ENCODE data around the gene PCDHGA6.
"Not testable (repeated sequence)": the region's sequence is repeated elsewhere in the genome, so short reads cannot be mapped to it uniquely, and the experiment has no call there.

The PCDHGA6 gene

DNA sequence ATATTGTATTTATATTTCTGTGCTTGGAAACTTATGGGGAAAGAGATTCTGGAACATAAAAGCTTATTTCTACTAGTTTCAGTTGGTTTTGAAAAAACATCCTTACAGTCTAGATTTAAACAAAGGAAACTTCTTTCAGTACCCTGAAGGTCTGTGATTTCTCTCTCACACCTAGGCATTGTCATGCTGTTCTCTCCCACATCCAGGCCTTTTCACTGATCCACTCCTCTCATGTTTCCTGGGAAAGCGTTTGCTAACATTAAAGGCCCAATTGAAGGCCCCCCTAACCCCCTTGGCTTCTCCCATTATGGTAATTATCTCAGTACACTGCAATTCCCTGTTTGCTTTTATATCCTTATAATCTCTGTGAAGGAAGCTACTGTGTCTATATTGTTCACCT, 30.9 kb upstream of the PCDHGA6 start:
- no peak for DNase-seq (ENCODE audit: low spot score)
- TF ChIP-seq, protein P1, sequence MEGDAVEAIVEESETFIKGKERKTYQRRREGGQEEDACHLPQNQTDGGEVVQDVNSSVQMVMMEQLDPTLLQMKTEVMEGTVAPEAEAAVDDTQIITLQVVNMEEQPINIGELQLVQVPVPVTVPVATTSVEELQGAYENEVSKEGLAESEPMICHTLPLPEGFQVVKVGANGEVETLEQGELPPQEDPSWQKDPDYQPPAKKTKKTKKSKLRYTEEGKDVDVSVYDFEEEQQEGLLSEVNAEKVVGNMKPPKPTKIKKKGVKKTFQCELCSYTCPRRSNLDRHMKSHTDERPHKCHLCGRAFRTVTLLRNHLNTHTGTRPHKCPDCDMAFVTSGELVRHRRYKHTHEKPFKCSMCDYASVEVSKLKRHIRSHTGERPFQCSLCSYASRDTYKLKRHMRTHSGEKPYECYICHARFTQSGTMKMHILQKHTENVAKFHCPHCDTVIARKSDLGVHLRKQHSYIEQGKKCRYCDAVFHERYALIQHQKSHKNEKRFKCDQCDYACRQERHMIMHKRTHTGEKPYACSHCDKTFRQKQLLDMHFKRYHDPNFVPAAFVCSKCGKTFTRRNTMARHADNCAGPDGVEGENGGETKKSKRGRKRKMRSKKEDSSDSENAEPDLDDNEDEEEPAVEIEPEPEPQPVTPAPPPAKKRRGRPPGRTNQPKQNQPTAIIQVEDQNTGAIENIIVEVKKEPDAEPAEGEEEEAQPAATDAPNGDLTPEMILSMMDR (IDR thresholded peaks at IDR 0.05): no peak
- H3K27ac ChIP-seq: no peak overlapping the region
- H3K4me3 ChIP-seq: no peak overlapping the region

DNA sequence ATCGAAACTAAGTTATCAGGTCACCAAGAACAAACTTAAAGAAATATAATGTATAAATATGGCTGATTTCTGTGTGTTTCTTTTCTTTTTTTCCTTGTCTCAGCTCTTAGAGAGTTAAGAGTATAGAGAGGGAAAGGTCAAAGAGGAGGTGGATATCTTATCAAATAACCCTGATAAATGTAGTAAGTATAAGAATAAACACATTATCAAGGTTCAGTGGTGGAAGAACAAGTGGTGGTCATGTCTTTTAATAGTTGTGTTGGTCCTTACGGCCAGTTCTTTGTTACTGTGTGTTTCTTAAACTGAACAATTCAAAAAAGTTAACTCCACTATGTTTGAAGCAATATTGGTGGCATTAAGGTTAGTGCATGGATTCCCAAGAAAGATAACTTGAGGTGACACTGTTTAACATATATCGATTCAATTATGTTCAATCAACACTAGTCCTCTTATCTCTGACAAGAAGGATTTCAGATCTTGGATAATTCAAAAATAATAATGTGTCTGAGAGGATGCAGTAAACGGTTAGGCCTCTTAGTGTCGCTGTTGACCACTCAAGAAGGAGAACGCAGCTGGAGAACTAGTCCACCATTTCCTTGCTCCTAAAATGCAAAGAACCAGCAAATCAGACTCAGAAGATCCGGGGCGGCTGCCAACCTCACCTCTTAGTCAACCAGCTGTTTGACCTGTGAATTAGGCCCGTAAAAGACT, 30.3 kb upstream of the PCDHGA6 start, which contains the start of gene PCDHGA3:
PCDHGA3 (plus strand) TSS at position 588 of the 711 bp plus-strand sequence. CDS start 205 bp downstream, outside the sequence.
- TF ChIP-seq, protein P1 (IDR thresholded peaks at IDR 0.05): no peak
- DNase-seq (ENCODE audit: low spot score): no peak
- H3K4me3 ChIP-seq: peak within 1 kb of the TSS; percentile 21
- H3K27ac ChIP-seq: no peak within 1 kb of the TSS

DNA sequence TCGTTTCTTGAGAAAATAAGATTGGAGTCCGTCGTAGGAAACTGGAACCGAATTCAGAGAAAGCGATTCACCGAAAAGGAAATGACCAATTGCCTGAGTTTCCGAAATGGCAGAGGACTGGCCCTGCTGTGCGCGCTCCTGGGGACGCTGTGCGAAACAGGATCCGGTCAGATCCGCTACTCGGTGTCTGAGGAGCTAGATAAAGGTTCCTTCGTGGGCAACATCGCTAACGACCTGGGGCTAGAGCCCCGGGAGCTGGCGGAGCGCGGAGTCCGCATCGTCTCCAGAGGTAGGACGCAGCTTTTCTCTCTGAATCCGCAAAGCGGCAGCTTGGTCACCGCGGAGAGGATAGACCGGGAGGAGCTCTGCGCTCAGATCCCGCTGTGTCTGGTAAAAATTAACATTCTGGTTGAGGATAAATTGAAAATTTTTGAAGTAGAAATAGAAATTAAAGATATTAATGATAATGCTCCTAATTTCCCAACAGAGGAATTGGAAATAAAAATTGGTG, 29.7 kb upstream of the PCDHGA6 start:
- no peak for DNase-seq (ENCODE audit: low spot score)
- TF ChIP-seq, protein P1 (IDR thresholded peaks at IDR 0.05): no peak
- no peak overlapping the region for H3K27ac ChIP-seq
- peak overlapping the region; percentile 21 for H3K4me3 ChIP-seq

DNA sequence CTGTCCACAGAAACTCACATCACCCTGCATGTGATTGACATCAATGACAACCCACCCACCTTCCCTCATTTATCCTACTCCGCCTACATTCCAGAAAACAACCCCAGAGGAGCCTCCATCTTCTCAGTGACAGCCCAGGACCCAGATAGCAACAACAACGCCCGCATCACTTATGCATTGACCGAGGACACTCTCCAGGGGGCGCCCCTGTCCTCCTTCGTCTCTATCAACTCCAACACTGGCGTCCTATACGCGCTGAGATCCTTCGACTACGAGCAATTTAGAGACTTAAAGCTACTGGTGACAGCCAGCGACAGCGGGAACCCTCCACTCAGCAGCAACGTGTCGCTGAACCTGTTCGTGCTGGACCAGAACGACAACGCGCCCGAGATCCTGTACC, 28.4 kb upstream of the PCDHGA6 start:
- Histone ChIP-seq H3K4me3 (peak overlapping the region; percentile 19), H3K27ac (no peak overlapping the region)
- TF ChIP-seq, protein P1 (IDR thresholded peaks at IDR 0.05): no peak
- DNase-seq (ENCODE audit: low spot score): no peak

- DNase-seq (ENCODE audit: low spot score); H3K27ac ChIP-seq: not testable (repeated sequence)
- peak overlapping the region; percentile 17 for H3K4me3 ChIP-seq
These were observed 27.7 kb upstream of the PCDHGA6 start for GRCh38 chr5:141346017-141346416.

DNA sequence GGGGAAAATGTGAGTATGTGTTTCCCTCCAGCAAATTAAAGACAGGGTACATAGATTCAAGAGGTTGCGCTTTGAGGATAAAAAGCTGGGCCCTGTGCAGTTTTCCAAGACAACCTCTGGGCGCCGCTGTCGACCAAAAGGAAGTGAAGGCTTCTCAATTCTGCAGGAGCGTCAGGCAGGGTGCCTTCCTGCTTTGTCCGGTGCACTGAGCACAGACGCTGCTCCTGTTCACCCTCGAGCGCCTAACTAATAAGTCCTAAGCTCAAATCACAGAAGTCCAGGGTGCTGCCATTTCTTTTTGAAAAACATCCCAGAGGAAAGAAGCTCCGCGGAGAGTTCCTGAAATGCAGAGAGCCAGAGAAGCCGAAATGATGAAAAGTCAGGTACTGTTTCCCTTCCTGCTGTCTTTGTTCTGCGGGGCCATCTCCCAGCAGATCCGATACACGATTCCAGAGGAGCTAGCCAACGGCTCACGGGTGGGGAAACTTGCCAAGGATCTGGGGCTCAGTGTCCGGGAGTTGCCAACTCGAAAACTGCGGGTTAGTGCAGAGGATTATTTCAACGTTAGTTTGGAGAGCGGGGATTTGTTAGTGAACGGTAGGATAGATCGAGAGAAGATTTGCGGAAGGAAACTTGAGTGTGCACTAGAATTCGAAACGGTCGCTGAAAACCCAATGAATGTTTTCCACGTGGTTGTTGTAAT, 23.6 kb upstream of the PCDHGA6 start, which contains the start of gene PCDHGB1:
PCDHGB1 (plus strand) TSS at position 183 of the 703 bp plus-strand sequence; CDS start at position 345, 162 bp downstream.
- DNase-seq (ENCODE audit: low spot score): no peak
- Histone ChIP-seq H3K27ac (no peak within 1 kb of the TSS), H3K4me3 (peak within 1 kb of the TSS; percentile 28)
- TF ChIP-seq, protein P1 (IDR thresholded peaks at IDR 0.05): no peak

GRCh38 chr5:141351591-141351990, 22.1 kb upstream of the PCDHGA6 start:
- H3K27ac ChIP-seq: no peak overlapping the region
- TF ChIP-seq, protein P1 (IDR thresholded peaks at IDR 0.05): no peak

More at GRCh38 chr5:141351591-141351990, 22.1 kb upstream of the PCDHGA6 start:
- no peak for DNase-seq (ENCODE audit: low spot score)
- H3K4me3 ChIP-seq: no peak overlapping the region

All from coronary artery (tissue), 2 donors.